Renal pelvis (tissue), 4 donors: ENCODE data around the gene LILRB2. TPM values are rescaled to one million over a fixed set of nuclear protein-coding genes. Genes with fewer than 3 reads are reported as not detected.
"Not testable (repeated sequence)": the region's sequence is repeated elsewhere in the genome, so short reads cannot be mapped to it uniquely, and the experiment has no call there.

Experiments used
- DNase-seq: peaks from one replicate; pipeline ENCODE4 v3.0.0-alpha.2; 2013
- polyA plus RNA-seq, 3 donors: library from polyadenylated mRNA; unstranded; fragments of 120-200 nt; gene quantifications; one replicate each; pipeline ENCODE4 v1.2.1, GENCODE V29; 2013; ENCODE audit not compliant: insufficient read length in 3 of 3

LILRB2 gene
- polyA plus RNA-seq, 3 donors = 0.95 to 1.2 (median 1.0) TPM

- DNase-seq = not testable (repeated sequence)
These were observed 38.3 kb downstream of the LILRB2 start, which contains the start of gene LILRA6 for GRCh38 chr19:54242646-54243045. LILRA6 (minus strand) TSS chr19:54242790.

- DNase-seq = not testable (repeated sequence)
These were observed 38.7 kb downstream of the LILRB2 start for GRCh38 chr19:54242234-54242633.

GRCh38 chr19:54240372-54241336, 40.3 kb downstream of the LILRB2 start:
- not testable (repeated sequence) for DNase-seq

- DNase-seq = not testable (repeated sequence)
These were observed 41.2 kb downstream of the LILRB2 start for GRCh38 chr19:54239491-54240371.

GRCh38 chr19:54233941-54234340, 47.0 kb downstream of the LILRB2 start:
- DNase-seq = no peak

GRCh38 chr19:54231077-54231931, 49.6 kb downstream of the LILRB2 start:
- peak; percentile 76 for DNase-seq

- no peak for DNase-seq
These were observed 50.9 kb downstream of the LILRB2 start for GRCh38 chr19:54230031-54230430.

- no peak for DNase-seq
These were observed 51.8 kb downstream of the LILRB2 start for GRCh38 chr19:54229146-54229545.

- not testable (repeated sequence) for DNase-seq
These were observed 56.3 kb downstream of the LILRB2 start for GRCh38 chr19:54224619-54225018.

GRCh38 chr19:54223937-54224281, 57.0 kb downstream of the LILRB2 start:
- DNase-seq = not testable (repeated sequence)

Other genes with a start within 250 kb of the LILRB2 start
- under 1 TPM in 1 of 3 donors, not detected in 2; 0.38 TPM for gene VSTM1, start 217.2 kb downstream of the LILRB2 start, polyA plus RNA-seq
- gene TARM1, start 199.7 kb downstream of the LILRB2 start, polyA plus RNA-seq = under 1 TPM; 0.16 to 0.30 (median 0.21) TPM
- gene OSCAR, start 180.3 kb downstream of the LILRB2 start, polyA plus RNA-seq = under 1 TPM; 0.27 to 0.40 (median 0.30) TPM
- gene NDUFA3, start 178.3 kb downstream of the LILRB2 start, polyA plus RNA-seq = 100 to 1,000 TPM; 126 to 157 (median 156) TPM
- 10 to 100 TPM; 18.2 to 22.2 (median 21.9) TPM for gene TFPT, start 165.5 kb downstream of the LILRB2 start, polyA plus RNA-seq
- 10 to 100 TPM; 72.8 to 83.6 (median 74.5) TPM for gene PRPF31, start 165.4 kb downstream of the LILRB2 start, polyA plus RNA-seq
- 10 to 100 TPM; 60.6 to 69.8 (median 69.0) TPM for gene CNOT3, start 143.3 kb downstream of the LILRB2 start, polyA plus RNA-seq
- gene LENG1, start 121.4 kb downstream of the LILRB2 start, polyA plus RNA-seq = 10 to 100 TPM in 1 of 3 donors, 1 to 10 TPM in 2; 8.2 to 10.4 (median 8.5) TPM
- 10 to 100 TPM; 33.3 to 38.4 (median 35.7) TPM for gene TMC4, start 108.0 kb downstream of the LILRB2 start, polyA plus RNA-seq
- 10 to 100 TPM; 74.1 to 97.8 (median 84.2) TPM for gene MBOAT7, start 91.5 kb downstream of the LILRB2 start, polyA plus RNA-seq
- 10 to 100 TPM; 48.5 to 70.9 (median 67.9) TPM for gene TSEN34, start 89.8 kb downstream of the LILRB2 start, polyA plus RNA-seq
- gene RPS9, start 80.3 kb downstream of the LILRB2 start, polyA plus RNA-seq = 1,000 to 10,000 TPM; 1,622 to 1,775 (median 1,767) TPM
- gene LILRB3, start 58.1 kb downstream of the LILRB2 start, polyA plus RNA-seq = 1 to 10 TPM; 1.6 to 2.4 (median 1.6) TPM
- gene LILRA6, start 38.3 kb downstream of the LILRB2 start, polyA plus RNA-seq = under 1 TPM; 0.34 to 0.70 (median 0.53) TPM
- 1 to 10 TPM; 1.7 to 2.2 (median 2.1) TPM for gene LILRB5, start 23.8 kb downstream of the LILRB2 start, polyA plus RNA-seq
- gene LILRA5, start 32.1 kb upstream of the LILRB2 start, polyA plus RNA-seq = under 1 TPM; 0.33 to 0.38 (median 0.37) TPM
- under 1 TPM in 1 of 3 donors, not detected in 2; 0.07 TPM for gene LILRA4, start 58.1 kb upstream of the LILRB2 start, polyA plus RNA-seq
- 1 to 10 TPM; 3.6 to 7.3 (median 4.3) TPM for gene LAIR1, start 83.8 kb upstream of the LILRB2 start, polyA plus RNA-seq
- 10 to 100 TPM; 11.5 to 14.4 (median 14.1) TPM for gene TTYH1, start 134.4 kb upstream of the LILRB2 start, polyA plus RNA-seq
- 100 to 1,000 TPM; 156 to 228 (median 218) TPM for gene LENG8, start 168.1 kb upstream of the LILRB2 start, polyA plus RNA-seq
- 1 to 10 TPM; 1.9 to 2.4 (median 2.2) TPM for gene LENG9, start 182.7 kb upstream of the LILRB2 start, polyA plus RNA-seq
- gene CDC42EP5, start 192.2 kb upstream of the LILRB2 start, polyA plus RNA-seq = 10 to 100 TPM; 27.1 to 46.5 (median 40.9) TPM
- gene LAIR2, start 221.7 kb upstream of the LILRB2 start, polyA plus RNA-seq = under 1 TPM in 1 of 3 donors, not detected in 2; 0.56 TPM